Measurements from ENCODE around the gene EBPL. TPM values are rescaled to one million over a fixed set of nuclear protein-coding genes. Genes with fewer than 3 reads are reported as not detected.
"Not testable (repeated sequence)": the region's sequence is repeated elsewhere in the genome, so short reads cannot be mapped to it uniquely, and the experiment has no call there.

EBPL gene
- polyA plus RNA-seq, 1 of the 3 experiments (the other 2 are of a cell fraction), result 113 TPM

- H3K9me2 ChIP-seq, result no peaks in the 10 kb centered on the region
- no peaks in the 10 kb centered on the region for H3K27me3 ChIP-seq (ENCODE audit: insufficient read depth)
- H2AFZ ChIP-seq (ENCODE audit: low read depth), result no peak overlapping the region
- H3K4me3 ChIP-seq (ENCODE audit: low read depth in 2 of 2, low read length in 1 of 2), result no peak overlapping the region
- no peak overlapping the region for H3K27ac ChIP-seq (ENCODE audit: low read depth in 2 of 2, low read length in 1 of 2)
- no peaks in the 10 kb centered on the region for H3K79me2 ChIP-seq (ENCODE audit: insufficient read depth)
- no peaks in the 10 kb centered on the region for H4K20me1 ChIP-seq (ENCODE audit: insufficient read depth)
- peaks cover 50 to 79% of the 10 kb centered on the region in 2 experiments for H3K36me3 ChIP-seq (replicated peaks in 1 of 2; ENCODE audit: control insufficient read depth in 1 of 2, insufficient read depth in 2 of 2, low read length in 1 of 2)
- H3K4me2 ChIP-seq, result no peak overlapping the region
- WGBS (ENCODE audit: low lambda C conversion rate), result 84% methylated on average over 2 of the region's 2 CpGs
- H3F3A ChIP-seq (replicated peaks; ENCODE audit: insufficient read depth), result peaks cover 5% of the 10 kb centered on the region
- H3K9me3 ChIP-seq, result peaks cover 18% of the 10 kb centered on the region
- DNase-seq, result no peak
- ChIA-PET CTCF (no interaction called here), POLR2A (no interaction called here)
- no peaks in the 10 kb centered on the region for H3K4me1 ChIP-seq (ENCODE audit: control insufficient read depth in 1 of 2, insufficient read depth in 2 of 2, low read depth in 1 of 2, low read length in 1 of 2)
- TF ChIP-seq YY1 (IDR thresholded peaks at IDR 0.05; ENCODE audit: low read depth) (no peak), FOSL2 (IDR thresholded peaks at IDR 0.05; ENCODE audit: borderline replicate concordance, low read depth) (no peak), ELF1 (IDR thresholded peaks at IDR 0.05) (no peak), TCF12 (IDR thresholded peaks at IDR 0.05) (no peak), TAF1 (IDR thresholded peaks at IDR 0.05; ENCODE audit: borderline replicate concordance, low read depth, low read length) (no peak), CHD2 (IDR thresholded peaks at IDR 0.05; ENCODE audit: low read length, partially characterized antibody) (no peak), USF2 (IDR thresholded peaks at IDR 0.05; ENCODE audit: borderline replicate concordance, low read depth, low read length) (no peak), SIN3A (IDR thresholded peaks at IDR 0.05; ENCODE audit: borderline replicate concordance, low read depth, low read length) (no peak), PBX3 (IDR thresholded peaks at IDR 0.05) (no peak), NFIC (IDR thresholded peaks at IDR 0.05; ENCODE audit: borderline replicate concordance) (no peak), MEF2A (IDR thresholded peaks at IDR 0.05; ENCODE audit: borderline replicate concordance, low read depth) (no peak), GATA2 (CRISPR knock-in tag; IDR thresholded peaks at IDR 0.05) (no peak), EP300 (IDR thresholded peaks at IDR 0.05; ENCODE audit: borderline replicate concordance in 1 of 2, low read depth in 1 of 2, low read length in 1 of 2) (no peak), ZBTB33 (IDR thresholded peaks at IDR 0.05; ENCODE audit: borderline replicate concordance, low read depth) (no peak), FOXJ3 (CRISPR knock-in tag; IDR thresholded peaks at IDR 0.05) (no peak), GABPA (IDR thresholded peaks at IDR 0.05; ENCODE audit: low read depth) (no peak), RAD21 (IDR thresholded peaks at IDR 0.05; ENCODE audit: low read length) (no peak), MAX (IDR thresholded peaks at IDR 0.05; ENCODE audit: low read depth) (no peak), FOXM1 (IDR thresholded peaks at IDR 0.05; ENCODE audit: low read depth) (no peak)
- no peak overlapping the region for H3K9ac ChIP-seq
Measured at GRCh38 chr13:49711218-49711863, 20.1 kb upstream of the EBPL start.

GRCh38 chr13:49704264-49704663, 13.0 kb upstream of the EBPL start:
- H3K79me2 ChIP-seq (ENCODE audit: insufficient read depth); H3K4me2 ChIP-seq; H3K27ac ChIP-seq (ENCODE audit: low read depth in 2 of 2, low read length in 1 of 2); H3K4me1 ChIP-seq (ENCODE audit: control insufficient read depth in 1 of 2, insufficient read depth in 2 of 2, low read depth in 1 of 2, low read length in 1 of 2); H3K9me2 ChIP-seq; H3K27me3 ChIP-seq (ENCODE audit: insufficient read depth); H3K9me3 ChIP-seq; H2AFZ ChIP-seq (ENCODE audit: low read depth); CTCF ChIA-PET; DNase-seq; H4K20me1 ChIP-seq (ENCODE audit: insufficient read depth); H3F3A ChIP-seq (replicated peaks; ENCODE audit: insufficient read depth); POLR2A ChIA-PET; H3K9ac ChIP-seq; H3K4me3 ChIP-seq (ENCODE audit: low read depth in 2 of 2, low read length in 1 of 2): not testable (repeated sequence)
- 94% methylated on average over 7 of the region's 7 CpGs for WGBS (ENCODE audit: low lambda C conversion rate)
- H3K36me3 ChIP-seq (replicated peaks in 1 of 2; ENCODE audit: control insufficient read depth in 1 of 2, insufficient read depth in 2 of 2, low read length in 1 of 2), result peaks cover 61 to 80% of the 10 kb centered on the region in 2 experiments

All from SK-N-SH (cell line).